ENCODE results near the gene ZNF697. TPM values are rescaled to one million over a fixed set of nuclear protein-coding genes. Genes with fewer than 3 reads are reported as not detected.

ZNF697 gene
- total RNA-seq, 1 donor from 2014 or later, result 11.4 TPM

DNA sequence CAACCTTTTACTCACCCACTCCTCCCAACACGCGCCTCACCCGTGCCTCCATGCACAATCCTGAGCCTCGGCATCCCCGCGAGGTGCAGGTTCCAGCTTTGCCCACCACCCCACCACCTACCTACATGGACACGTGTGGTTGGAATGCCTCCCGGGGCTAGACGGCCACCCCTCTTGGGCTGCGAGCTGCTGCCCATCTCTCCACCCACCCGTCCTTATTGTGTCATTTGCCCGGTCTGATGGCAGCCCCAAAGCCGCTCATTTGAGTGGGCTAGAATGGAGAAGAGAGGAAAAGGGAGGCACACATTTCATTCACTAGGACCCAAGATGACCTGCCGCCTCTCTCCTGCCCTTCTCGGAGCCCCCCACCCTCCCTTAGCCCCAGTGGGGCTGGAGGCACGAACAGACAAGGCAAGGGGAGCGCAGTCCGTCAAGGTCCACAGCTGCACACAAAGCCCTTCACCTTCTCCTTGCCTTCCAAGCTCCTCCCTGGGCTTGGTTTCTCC, 785 bp downstream of the ZNF697 start:
- no peaks in the 10 kb centered on the region for H3K36me3 ChIP-seq
- peak; percentile 67 for DNase-seq
- intact Hi-C loops (cut with DNase I), result no loop called here
- peak; percentile 1 for ATAC-seq
- peak overlapping the region; percentile 80 for H3K27ac ChIP-seq
- no peaks in the 10 kb centered on the region for H3K9me3 ChIP-seq
- no peaks in the 10 kb centered on the region for H3K27me3 ChIP-seq
- peak overlapping the region; percentile 76 for H3K4me3 ChIP-seq
- TF ChIP-seq, protein P1, sequence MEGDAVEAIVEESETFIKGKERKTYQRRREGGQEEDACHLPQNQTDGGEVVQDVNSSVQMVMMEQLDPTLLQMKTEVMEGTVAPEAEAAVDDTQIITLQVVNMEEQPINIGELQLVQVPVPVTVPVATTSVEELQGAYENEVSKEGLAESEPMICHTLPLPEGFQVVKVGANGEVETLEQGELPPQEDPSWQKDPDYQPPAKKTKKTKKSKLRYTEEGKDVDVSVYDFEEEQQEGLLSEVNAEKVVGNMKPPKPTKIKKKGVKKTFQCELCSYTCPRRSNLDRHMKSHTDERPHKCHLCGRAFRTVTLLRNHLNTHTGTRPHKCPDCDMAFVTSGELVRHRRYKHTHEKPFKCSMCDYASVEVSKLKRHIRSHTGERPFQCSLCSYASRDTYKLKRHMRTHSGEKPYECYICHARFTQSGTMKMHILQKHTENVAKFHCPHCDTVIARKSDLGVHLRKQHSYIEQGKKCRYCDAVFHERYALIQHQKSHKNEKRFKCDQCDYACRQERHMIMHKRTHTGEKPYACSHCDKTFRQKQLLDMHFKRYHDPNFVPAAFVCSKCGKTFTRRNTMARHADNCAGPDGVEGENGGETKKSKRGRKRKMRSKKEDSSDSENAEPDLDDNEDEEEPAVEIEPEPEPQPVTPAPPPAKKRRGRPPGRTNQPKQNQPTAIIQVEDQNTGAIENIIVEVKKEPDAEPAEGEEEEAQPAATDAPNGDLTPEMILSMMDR (IDR thresholded peaks at IDR 0.05), result no peak
- H3K4me1 ChIP-seq, result peaks cover 15% of the 10 kb centered on the region

DNA sequence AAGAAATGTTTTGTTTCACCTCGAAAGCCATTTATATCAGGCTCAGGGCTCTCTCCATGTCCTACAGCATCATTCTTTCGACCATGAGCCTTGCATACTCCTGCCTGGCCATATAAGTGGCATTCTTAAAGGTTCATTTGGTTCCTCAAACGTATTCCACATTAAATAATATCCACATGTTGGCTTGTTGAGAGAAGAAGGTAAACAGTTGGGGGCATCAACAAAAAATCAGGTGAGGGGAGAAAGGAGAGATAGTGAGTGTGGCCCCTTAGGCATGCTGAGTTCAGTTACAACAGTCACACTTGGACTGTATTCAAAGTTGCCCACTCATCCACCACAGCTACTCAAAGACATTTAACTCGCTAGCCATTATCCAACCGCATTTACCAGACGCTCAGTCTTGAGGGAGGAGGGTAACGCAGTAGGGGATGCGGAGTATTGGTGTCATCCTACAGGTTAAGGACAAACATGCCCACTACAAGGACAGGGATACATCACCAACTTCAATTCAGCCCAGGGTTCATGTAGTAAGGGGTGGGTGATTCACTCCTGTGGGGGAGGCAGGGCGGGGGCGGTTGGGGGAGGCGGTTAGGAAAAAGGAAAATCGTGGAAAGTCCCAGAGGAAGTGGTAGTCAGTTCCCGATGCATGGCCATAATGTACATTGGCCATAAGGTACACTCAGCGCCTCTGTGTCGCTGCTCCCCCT, 1.4 kb downstream of the ZNF697 start:
- ATAC-seq (no peak), DNase-seq (no peak)
- Histone ChIP-seq H3K4me3 (peak overlapping the region; percentile 76), H3K27me3 (no peaks in the 10 kb centered on the region), H3K27ac (no peak overlapping the region), H3K9me3 (no peaks in the 10 kb centered on the region), H3K4me1 (peaks cover 15% of the 10 kb centered on the region), H3K36me3 (no peaks in the 10 kb centered on the region)
- intact Hi-C loops (cut with DNase I), result no loop called here
- TF ChIP-seq, protein P1 (IDR thresholded peaks at IDR 0.05), result no peak

- no peak overlapping the region for H3K27ac ChIP-seq
- no peak overlapping the region for H3K4me3 ChIP-seq
- ATAC-seq, result no peak
- TF ChIP-seq, protein P1 (IDR thresholded peaks at IDR 0.05), result no peak
- no peaks in the 10 kb centered on the region for H3K36me3 ChIP-seq
- H3K27me3 ChIP-seq, result no peaks in the 10 kb centered on the region
- H3K4me1 ChIP-seq, result peaks cover 21% of the 10 kb centered on the region
- DNase-seq, result no peak
- H3K9me3 ChIP-seq, result no peaks in the 10 kb centered on the region
- intact Hi-C loops (cut with DNase I), result no loop called here
Observed at GRCh38 chr1:119639109-119639508, 9.0 kb downstream of the ZNF697 start.

- intact Hi-C loops (cut with DNase I), result no loop called here
- no peaks in the 10 kb centered on the region for H3K27me3 ChIP-seq
- DNase-seq (no peak), ATAC-seq (no peak)
- no peaks in the 10 kb centered on the region for H3K36me3 ChIP-seq
- H3K4me3 ChIP-seq, result no peak overlapping the region
- H3K9me3 ChIP-seq, result no peaks in the 10 kb centered on the region
- TF ChIP-seq, protein P1 (IDR thresholded peaks at IDR 0.05), result no peak
- H3K27ac ChIP-seq, result no peak overlapping the region
- peaks cover 33% of the 10 kb centered on the region for H3K4me1 ChIP-seq
Observed at GRCh38 chr1:119637710-119638109, 10.4 kb downstream of the ZNF697 start.

DNA sequence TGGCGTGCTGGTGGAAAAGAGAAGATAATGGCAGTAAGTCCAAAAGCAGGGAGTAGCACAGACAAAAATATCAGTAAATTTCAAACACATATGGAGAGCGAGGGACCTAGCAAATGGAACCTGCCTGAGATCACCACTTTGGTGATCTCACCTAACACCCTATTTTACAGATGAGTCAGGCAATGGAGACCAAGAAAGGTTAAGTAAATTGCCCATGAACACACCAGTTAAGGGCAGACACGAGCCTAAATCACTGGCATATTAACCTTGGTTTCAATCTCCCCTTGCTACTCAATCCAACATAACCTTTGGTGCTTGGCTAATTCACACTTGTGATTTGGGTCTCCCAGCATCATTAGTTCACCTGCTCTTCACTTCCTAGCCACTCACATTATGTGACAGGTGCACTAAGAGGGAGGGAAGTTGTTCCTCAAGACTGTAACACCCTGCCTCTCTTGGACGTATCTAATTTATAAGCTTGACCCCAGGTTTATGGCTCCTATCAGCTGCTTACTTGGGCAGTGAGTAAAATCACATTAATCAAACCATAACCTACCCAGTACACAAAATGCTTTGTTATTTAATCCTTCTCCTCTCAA, 11.5 kb downstream of the ZNF697 start:
- H3K27ac ChIP-seq, result peak overlapping the region; percentile 28
- ATAC-seq (no peak), DNase-seq (no peak)
- no peaks in the 10 kb centered on the region for H3K27me3 ChIP-seq
- no peak overlapping the region for H3K4me3 ChIP-seq
- TF ChIP-seq, protein P1 (IDR thresholded peaks at IDR 0.05), result no peak
- no peaks in the 10 kb centered on the region for H3K36me3 ChIP-seq
- H3K9me3 ChIP-seq, result no peaks in the 10 kb centered on the region
- intact Hi-C loops (cut with DNase I), result no loop called here
- H3K4me1 ChIP-seq, result peaks cover 44% of the 10 kb centered on the region
